ENCODE data around the gene MUC12.

- TF ChIP-seq POLR2A (IDR thresholded peaks at IDR 0.05), result no peak
- TF ChIP-seq CTCF (IDR thresholded peaks at IDR 0.05), result no peak
- no peak for TF ChIP-seq POLR2AphosphoS5 (IDR thresholded peaks at IDR 0.05)
These were observed 6.8 kb upstream of the MUC12 start for GRCh38 chr7:100962537-100962936.
